ENCODE data around the gene VEGFD.

VEGFD gene

DNA sequence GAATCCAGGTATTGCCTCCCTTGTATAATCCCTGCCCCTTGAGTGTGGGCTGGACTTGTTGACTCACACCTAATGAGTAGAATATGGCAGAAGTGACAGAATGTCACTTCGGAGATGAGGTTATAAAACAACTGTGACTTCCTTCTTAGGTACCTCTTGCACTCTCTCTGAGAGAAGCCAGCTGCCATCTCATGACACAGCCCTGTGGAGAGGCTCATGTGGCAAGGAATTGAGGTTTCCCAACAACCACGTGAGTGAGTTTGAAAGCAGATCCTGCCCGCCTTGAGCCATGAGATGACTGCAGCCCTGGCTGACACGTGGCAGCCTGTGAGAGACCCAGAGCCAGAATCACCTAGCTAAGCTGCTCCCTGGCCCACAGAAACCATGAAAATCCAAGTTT is 82.3 kb downstream of the VEGFD start:
- no peak for TF ChIP-seq ZNF274 (IDR thresholded peaks at IDR 0.05; ENCODE audit: low read depth, low read length)
- H3K4me3 ChIP-seq (ENCODE audit: low read length), result no peak overlapping the region

DNA sequence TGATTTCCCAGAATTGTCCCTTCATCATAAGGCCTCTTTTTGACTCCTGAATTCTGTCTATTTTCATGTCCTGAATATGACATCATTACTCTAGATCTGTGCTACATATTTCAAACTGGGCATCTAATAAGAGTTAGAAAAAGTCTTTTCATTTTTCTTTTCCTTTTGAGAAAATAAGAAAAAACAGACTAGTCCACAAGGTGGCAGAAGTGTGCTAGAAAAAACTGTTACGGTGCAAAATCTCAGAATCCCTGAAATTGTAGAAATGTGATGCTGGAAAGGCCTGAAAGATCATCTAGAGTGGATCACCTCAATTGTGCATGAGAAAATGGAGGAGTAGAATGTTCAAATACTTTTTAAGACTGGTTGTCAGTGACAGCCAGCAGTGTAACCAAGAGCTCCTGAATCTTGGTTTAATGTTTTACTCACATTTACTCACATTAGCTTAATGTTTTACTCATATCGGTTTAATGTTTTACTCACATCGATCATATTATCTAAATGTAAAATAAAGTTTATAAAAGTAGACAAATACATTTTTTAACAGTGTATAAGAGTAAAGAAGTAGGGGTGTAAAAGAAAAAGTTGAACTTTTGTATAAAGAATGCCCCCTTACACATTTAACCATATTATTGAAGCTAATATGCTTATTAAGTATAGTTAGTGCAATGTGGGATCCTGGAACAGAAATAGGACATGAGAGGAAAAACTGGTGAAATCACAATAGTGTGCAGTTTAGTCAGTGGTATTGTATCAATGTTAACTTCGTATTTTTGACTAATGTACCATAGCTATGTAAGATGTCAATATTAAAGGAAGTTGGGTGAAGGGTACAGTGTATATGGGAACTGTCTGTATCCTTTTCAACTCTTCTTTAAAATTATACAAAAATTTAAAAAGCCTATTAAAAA is 84.0 kb downstream of the VEGFD start:
- H3K4me3 ChIP-seq (ENCODE audit: low read length), result no peak overlapping the region
- TF ChIP-seq ZNF274 (IDR thresholded peaks at IDR 0.05; ENCODE audit: low read depth, low read length), result no peak

- no peak overlapping the region for H3K4me3 ChIP-seq (ENCODE audit: low read length)
- TF ChIP-seq ZNF274 (IDR thresholded peaks at IDR 0.05; ENCODE audit: low read depth, low read length), result no peak
Observed at GRCh38 chrX:15298780-15299179, 85.4 kb downstream of the VEGFD start.

GRCh38 chrX:15298201-15298600 is 86.0 kb downstream of the VEGFD start:
- H3K4me3 ChIP-seq (ENCODE audit: low read length), result no peak overlapping the region
- no peak for TF ChIP-seq ZNF274 (IDR thresholded peaks at IDR 0.05; ENCODE audit: low read depth, low read length)

All from GM08714 (cell line).